Dermis microvascular lymphatic vessel endothelial cell (primary cell): ENCODE results near the gene BAX. TPM values are rescaled to one million over a fixed set of nuclear protein-coding genes. Genes with fewer than 3 reads are reported as not detected.
"Not testable (repeated sequence)": the region's sequence is repeated elsewhere in the genome, so short reads cannot be mapped to it uniquely, and the experiment has no call there.

ENCODE experiments used
- DNase-seq, 2 donors: peaks; one replicate each; pipeline versions ENCODE4 v3.0.0 to v3.0.0-alpha.2; 2010; ENCODE audit warnings: low read depth in 2 of 2
- total RNA-seq: library from RNA; depleted of rRNA; stranded (reverse); fragments of >200 nt; gene quantifications from 2 replicates; pipeline ENCODE4 v1.2.1, GENCODE V29; 2014

The BAX gene
- total RNA-seq = 85.0 and 95.6 TPM in 2 replicates

DNA sequence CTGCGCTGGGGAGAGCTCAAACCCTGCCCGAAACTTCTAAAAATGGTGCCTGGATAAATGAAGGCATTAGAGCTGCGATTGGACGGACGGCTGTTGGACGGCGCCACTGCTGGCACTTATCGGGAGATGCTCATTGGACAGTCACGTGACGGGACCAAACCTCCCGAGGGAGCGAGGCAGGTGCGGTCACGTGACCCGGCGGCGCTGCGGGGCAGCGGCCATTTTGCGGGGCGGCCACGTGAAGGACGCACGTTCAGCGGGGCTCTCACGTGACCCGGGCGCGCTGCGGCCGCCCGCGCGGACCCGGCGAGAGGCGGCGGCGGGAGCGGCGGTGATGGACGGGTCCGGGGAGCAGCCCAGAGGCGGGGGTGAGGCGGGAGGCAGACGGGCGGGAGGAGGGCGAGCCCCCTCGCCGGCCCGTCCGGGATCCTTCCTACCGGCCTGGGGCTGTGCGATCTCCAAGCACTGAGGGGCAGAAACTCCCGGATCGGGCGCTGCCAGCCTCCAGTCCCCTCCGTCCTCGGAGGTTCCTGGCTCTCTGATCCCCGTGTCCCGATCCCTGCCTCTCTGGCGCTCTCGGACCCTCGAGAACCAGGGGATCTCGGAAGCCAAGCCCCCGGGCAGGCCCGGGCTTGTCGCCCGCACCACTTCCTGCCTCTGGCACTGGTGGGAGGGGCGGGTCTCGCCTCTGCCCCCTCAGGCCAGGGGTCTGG lies at the start of gene BAX:
Gene BAX (plus strand): TSS at position 281 of the 713 bp plus-strand sequence. CDS start 54 bp downstream, at position 335.
- DNase-seq = peak; percentile 94 to 96

DNA sequence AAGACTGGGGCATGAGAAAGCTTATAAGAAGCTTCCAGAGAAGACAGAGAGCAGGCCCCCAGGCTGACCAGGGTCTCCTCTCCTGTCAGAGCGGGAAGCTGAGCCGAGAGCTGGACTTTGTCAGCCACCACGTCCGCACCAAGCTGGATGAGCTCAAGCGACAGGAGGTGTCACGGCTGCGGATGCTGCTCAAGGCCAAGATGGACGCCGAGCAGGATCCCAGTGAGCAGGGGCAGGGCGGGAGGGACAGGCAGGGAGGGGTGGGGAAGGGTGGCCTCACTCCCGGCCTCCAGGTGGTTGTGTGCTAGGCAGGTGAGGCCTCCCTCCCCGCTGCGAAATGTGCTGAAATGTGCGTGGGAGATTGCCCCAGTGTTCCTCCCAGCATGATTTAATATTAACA lies 49.0 kb upstream of the BAX start:
- no peak for DNase-seq

DNA sequence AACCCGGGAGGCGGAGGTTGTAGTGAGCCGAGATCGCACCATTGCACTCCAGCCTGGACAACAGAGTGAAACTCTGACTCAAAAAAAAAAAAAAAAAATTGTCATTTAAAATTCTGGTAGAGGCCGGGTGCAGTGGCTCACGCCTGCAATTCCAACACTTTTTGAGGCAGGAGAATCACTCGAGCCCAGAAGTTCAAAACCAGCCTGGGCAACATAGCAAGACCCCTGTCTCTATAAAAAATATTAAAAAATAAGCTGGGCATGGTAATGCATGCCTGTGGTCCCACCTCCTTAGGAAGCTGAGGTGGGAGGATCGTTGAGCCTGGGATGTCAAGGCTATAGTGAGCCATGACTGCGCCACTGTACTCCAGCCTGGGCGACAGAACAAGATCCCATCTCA lies 48.4 kb upstream of the BAX start:
- DNase-seq = no peak

DNA sequence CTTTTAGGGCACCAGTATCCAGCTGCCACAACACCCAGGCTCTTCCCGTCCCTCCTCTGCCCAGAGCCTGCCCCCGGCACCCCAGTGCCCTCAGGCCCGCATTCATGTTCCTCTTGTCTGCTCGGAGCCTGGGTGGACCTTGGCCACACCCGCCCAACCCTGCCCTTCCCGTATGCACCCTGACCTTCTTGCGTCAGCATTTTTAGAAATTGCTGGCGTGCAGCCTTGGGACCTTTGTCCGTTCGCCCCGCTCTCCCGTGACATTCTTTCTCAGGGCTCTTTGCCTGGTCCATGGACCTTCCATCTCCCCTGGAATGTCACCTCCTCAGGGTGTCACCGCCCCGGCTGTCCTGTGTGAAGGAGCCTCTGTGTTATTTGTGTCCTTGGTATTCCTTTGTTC lies 47.0 kb upstream of the BAX start:
- DNase-seq = no peak

DNA sequence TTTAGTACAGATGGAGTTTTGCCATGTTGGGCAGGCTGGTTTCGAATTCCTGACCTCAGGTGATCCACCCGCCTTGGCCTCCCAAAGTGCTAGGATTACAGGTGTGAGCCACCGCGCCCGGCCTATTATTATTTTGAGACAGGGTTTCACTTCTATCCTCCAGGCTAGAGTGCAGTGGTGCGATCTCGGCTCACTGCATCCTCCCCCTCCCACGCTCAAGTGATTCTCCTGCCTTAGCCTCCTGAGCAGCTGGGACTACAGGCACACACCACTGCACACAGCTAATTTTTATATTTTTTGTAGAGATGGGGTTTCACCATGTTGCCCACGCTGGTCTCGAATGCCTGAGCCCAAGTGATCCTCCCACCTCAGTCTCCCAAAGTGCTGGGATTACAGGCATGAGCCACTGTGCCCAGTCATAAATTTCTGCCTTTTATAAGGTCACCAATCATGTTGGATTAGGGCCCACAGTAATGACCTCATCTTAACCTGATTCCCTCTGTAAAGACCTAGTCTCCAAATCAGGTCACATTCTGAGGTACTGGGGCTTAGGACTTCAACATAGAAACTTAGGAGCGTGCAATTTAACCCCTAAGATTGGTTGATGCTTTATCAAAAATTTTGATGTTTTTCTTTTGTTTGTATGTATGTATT lies 45.1 kb upstream of the BAX start:
- DNase-seq = not testable (repeated sequence)

DNA sequence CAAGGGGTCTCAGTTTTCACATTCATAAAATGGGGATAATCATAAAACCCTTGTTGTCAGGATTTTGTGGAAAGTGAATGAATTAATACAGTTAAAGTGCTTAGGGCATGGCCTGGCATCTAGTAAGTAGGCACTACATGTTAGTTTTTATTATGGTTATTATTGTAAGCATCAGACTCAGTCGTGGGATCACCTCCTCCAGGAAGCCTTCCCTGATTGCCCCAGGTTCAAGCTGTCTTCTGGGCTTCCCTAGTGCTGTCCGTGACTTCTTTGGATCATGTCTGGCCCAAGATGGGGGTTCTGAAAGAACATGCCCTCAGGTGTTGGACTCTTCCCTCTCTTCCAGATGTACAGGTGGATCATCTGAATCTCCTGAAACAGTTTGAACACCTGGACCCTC lies 43.9 kb upstream of the BAX start:
- DNase-seq = no peak

DNA sequence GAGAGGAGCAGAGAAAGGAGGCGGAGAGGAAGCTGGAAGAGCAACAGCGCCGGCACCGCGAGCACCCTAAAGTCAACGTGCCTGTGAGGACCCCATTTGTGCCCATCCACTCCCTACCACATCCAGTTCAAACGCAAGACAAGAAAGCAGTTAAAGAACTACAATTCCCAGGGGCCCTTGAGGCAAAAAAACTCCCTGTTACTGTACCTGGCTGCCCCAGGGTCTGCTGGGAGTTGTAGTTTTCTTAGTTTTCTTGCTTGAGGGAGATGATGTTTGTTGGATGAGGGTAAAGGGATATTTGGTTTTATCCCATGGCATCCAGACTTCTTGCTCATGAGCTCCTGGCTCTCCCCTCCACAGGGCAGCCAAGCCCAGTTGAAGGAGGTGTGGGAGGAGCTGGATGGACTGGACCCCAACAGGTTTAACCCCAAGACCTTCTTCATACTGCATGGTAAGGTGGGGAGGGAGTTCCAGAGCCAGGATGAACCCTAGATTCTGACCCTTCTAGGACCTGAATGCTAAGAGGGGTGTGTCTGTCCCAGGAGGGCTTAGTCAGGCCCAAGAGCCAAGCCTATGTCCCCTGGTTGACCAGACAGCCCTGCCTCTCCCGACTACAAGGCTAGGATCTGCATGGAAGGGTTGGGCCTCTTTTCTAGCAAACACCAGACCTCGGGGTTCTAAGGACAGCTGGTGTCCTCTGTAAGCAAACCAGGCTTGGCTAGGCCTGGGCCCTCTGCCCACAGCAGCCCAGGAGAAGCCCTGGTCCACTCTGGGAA lies 41.4 kb upstream of the BAX start:
- no peak for DNase-seq

DNA sequence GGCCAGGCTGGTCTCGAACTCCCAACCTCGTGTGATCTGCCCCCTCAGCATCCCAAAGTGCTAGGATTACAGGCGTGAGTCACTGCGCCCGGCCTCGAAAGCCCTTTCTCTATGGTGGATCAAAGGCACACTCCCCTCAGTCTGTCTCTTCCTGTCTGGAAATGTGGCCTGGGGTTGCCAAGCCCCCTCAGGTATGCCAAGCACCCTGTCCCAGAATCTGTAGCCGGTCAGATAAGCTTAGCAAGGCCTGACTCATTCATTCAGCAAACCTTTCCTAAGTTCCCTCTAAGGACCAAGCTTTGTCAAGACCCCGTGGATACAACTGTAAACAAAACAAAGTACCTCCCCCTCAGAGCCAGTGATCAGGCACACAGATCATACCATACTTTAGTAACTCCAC lies 40.5 kb upstream of the BAX start:
- no peak for DNase-seq

DNA sequence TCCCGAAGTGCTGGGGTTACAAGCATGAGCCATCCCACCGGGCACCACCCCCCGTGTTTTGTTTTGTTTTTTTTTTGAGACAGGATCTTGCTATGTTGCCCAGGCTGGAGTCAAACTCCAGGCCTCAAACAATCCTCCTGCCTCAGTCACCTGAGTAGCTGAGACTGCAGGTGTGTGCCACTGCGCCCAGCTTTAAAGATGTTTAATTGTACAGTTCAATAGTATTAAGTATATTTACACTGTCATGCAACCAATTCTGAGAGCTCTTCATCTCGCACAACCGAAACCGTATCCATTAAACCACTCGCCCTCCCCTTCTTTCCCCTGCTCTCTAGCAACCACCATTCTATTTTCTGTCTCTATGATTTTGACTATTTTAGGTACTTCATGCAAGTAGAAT lies 38.9 kb upstream of the BAX start:
- DNase-seq = no peak

DNA sequence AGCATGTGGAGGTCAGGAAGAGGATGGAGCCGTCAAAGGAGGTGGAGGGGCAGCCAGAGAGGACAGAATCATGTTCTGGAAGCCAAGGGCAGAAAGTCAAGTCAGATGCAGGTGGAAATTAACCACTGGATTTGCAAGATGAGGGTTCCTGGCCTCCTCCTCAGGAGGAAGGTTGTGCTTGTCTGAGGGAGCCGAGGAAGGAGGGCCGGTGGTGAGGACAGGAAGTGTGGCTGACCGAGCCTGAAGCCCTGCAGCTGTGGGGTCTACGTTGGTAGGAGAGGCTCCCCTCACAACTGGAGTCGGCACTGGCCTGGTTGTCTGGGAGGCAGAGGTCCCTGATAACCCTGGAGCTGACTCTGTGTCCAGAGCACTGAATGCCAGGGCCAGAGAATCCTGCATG lies 36.6 kb upstream of the BAX start:
- DNase-seq = no peak

DNA sequence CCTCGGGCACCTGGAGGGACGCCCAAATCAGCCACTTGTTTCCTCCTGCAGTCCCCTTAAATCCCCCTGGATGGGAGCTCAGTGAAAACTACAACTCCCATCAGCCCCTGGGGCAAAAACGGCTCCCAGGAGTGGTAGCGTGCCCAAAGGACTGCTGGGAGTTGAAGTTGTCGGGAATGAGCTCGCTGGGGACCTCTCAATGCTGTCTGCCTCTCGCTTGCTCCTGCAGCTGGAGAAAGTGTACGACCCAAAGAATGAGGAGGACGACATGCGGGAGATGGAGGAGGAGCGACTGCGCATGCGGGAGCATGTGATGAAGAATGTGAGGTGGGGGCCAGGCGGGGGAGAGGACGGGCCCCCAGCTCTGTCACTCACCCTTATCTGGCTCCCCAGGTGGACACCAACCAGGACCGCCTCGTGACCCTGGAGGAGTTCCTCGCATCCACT lies 35.9 kb upstream of the BAX start:
- peak in 1 of 2 donors; percentile 15 for DNase-seq

DNA sequence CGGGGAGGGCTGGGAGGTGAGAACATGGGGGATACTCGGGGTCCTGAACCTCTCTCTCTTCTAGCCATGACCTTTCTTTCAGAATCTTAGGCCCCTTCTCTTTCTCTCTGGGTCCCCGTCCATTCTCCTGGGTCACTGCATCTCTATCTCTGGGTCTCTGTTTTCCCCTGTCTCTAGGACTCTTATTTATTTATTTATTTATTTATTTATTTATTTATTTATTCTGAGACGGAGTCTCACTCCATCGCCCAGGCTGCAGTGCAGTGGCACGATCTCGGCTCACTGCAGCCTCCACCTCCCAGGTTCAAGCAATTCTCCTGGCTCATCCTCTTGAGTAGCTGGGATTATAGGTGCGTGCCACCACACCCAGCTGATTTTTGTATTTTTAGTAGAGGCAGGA lies 35.4 kb upstream of the BAX start:
- DNase-seq = not testable (repeated sequence)

DNA sequence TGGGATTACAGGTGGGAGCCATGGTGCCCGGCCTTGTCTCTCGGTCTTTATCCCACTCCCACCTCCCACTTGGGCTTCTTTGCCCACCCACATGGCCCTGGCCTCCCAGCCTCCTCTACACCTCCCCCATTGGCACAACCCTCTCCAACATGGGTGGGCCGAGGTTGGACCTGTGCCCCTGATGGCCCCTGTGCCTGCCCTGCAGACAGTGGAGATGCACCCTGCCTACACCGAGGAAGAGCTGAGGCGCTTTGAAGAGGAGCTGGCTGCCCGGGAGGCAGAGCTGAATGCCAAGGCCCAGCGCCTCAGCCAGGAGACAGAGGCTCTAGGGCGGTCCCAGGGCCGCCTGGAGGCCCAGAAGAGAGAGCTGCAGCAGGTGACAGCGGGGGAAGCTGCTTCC lies 33.7 kb upstream of the BAX start:
- DNase-seq = no peak

DNA sequence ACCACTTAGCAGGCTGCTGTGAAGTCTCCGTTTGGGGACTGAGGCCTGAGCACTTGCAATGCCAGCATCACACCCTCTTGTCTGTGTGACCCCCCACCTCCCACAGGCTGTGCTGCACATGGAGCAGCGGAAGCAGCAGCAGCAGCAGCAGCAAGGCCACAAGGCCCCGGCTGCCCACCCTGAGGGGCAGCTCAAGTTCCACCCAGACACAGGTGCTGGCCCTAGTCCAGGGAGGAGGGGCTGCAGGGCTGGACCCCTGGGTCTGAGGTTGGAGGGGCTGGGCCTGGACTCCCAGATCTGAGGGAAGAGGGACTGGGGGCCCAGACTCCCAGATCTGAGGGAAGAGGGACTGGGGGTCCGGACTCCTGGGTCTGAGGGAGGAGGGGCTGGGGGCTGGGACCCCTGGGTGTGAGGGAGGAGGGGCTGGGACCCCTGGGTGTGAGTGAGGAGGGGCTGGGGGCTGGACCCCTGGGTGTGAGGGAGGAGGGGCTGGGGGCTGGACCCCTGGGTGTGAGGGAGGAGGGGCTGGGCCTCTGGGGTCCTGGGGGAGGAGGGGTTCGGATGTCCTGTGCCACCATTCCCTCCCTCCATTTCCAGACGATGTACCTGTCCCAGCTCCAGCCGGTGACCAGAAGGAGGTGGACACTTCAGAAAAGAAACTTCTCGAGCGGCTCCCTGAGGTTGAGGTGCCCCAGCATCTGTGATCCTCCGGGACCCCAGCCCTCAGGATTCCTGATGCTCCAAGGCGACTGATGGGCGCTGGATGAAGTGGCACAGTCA lies 32.8 kb upstream of the BAX start:
- no peak for DNase-seq

DNA sequence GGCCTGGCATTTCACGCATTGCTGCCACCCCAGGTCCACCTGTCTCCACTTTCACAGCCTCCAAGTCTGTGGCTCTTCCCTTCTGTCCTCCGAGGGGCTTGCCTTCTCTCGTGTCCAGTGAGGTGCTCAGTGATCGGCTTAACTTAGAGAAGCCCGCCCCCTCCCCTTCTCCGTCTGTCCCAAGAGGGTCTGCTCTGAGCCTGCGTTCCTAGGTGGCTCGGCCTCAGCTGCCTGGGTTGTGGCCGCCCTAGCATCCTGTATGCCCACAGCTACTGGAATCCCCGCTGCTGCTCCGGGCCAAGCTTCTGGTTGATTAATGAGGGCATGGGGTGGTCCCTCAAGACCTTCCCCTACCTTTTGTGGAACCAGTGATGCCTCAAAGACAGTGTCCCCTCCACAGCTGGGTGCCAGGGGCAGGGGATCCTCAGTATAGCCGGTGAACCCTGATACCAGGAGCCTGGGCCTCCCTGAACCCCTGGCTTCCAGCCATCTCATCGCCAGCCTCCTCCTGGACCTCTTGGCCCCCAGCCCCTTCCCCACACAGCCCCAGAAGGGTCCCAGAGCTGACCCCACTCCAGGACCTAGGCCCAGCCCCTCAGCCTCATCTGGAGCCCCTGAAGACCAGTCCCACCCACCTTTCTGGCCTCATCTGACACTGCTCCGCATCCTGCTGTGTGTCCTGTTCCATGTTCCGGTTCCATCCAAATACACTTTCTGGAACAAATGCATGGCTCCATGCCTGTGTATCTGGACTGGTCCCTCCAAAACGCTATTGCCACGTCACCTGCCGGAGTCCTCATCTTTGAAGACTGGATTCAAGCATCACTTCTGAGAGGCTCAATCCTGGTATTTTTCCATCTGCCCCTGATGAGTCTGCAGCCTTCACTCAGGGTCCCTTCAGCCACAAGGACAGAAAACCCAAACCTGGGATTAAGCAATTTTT lies 31.9 kb upstream of the BAX start:
- no peak for DNase-seq

DNA sequence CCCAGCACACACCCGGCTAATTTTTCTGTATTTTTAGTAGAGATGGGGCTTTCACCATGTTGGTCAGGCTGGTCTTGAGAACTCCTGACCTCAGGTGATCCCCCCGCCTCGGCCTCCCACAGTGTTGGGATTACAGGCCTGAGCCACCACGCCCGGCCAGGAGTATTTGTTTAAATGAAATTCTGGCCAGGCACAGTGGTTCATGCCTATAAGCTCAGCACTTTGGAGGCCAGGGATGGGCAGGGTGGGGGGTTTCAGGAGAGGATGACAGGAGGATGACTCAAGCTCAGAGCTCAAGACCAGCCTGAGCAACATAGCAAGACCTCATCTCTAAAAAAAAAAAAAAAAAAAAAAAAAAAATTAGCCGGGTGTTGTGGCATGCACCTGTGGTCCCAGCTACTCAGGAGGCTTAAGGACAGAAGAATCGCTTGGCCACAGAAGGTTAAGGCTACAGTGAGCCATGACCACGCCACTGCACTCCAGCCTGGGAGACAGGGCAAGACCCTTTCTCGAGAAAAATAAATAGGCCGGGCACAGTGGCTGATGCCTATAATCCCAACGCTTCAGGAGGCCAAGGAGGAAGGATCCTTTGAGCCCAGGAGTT lies 29.3 kb upstream of the BAX start:
- DNase-seq = no peak

DNA sequence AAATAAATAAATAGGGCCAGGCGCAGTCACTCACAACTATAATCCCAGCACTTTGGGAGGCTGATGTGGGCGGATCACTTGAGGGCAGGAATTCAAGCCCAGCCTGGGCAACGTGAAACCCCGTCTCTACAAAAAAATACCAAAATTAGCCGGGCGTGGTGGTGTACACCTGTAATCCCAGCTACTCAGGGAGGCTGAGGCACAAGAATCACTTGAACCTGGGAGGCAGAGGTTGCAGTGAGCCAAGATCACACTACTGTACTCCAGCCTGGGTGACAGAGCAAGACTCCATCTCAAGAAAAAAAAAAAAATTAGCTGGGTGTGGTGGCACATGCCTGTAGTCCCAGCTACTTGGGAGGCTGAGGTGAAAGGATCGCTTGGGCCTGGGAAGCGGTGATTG lies 28.8 kb upstream of the BAX start:
- not testable (repeated sequence) for DNase-seq

DNA sequence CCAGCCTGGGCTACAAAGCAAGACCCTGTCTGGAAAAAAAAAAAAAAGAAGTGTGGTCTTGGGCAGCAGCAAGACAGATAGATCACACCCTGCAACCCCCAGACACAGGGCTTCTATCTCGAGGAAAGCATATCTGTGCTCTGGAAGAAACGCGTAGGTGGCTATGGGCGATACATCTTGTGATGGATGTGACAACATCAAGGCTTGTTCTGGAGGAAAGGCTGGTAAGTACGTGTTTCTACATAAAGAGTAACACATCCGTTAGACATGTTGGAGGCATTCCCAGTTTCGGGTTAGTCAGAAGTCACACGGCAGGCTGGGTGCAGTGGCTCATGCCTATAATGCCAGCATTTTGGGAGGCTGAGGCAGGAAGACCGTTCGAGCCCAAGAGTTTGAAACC lies 27.8 kb upstream of the BAX start:
- DNase-seq = peak; percentile 56 to 84

DNA sequence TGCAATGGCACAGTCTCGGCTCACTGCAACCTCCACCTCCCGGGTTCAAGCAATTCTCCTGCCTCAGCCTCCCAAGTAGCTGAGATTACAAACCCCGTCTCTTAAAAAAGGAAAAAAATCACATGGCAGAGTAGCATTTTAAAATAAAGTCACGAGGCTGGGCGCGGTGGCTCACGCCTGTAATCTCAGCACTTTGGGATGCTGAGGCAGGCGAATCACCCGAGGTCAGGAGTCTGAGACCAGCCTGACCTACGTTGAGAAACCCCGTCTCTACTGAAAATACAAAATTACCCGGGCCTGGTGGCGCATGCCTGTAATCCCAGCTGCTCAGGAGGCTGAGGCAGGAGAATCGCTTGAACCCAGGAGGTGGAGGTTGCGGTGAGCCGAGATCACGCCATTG lies 27.0 kb upstream of the BAX start:
- DNase-seq = not testable (repeated sequence)
